Right forelimb (tissue), 1 donor: ENCODE measurements around the gene NOXO1.
A peak's percentile ranks its signal among the peaks of the same experiment; 100 is the strongest.
"Not testable (repeated sequence)": the region's sequence is repeated elsewhere in the genome, so short reads cannot be mapped to it uniquely, and the experiment has no call there.

Experiments used
- DNase-seq: peaks from one replicate; pipeline ENCODE4 v3.0.0-alpha.2; 2018

The NOXO1 gene

DNA sequence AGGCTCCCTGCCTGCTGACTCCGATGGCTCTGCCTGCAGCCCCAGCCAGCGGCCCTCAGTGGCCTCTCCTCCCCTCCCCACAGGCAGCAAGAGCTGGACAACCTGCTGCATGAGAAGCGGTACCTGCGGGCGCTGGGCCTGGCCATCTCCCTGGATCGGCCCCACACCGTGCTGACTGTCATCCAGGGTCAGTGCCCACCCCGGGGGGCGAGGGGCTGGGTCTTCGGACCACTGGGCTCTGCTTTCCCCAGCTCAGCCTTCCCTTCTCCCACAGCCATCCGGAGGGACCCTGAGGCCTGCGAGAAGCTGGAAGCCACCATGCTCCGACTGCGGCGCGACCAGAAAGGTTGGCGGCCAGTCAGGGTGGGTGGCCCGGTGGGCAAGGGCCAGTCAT, 3.4 kb downstream of the NOXO1 start:
- no peak for DNase-seq

DNA sequence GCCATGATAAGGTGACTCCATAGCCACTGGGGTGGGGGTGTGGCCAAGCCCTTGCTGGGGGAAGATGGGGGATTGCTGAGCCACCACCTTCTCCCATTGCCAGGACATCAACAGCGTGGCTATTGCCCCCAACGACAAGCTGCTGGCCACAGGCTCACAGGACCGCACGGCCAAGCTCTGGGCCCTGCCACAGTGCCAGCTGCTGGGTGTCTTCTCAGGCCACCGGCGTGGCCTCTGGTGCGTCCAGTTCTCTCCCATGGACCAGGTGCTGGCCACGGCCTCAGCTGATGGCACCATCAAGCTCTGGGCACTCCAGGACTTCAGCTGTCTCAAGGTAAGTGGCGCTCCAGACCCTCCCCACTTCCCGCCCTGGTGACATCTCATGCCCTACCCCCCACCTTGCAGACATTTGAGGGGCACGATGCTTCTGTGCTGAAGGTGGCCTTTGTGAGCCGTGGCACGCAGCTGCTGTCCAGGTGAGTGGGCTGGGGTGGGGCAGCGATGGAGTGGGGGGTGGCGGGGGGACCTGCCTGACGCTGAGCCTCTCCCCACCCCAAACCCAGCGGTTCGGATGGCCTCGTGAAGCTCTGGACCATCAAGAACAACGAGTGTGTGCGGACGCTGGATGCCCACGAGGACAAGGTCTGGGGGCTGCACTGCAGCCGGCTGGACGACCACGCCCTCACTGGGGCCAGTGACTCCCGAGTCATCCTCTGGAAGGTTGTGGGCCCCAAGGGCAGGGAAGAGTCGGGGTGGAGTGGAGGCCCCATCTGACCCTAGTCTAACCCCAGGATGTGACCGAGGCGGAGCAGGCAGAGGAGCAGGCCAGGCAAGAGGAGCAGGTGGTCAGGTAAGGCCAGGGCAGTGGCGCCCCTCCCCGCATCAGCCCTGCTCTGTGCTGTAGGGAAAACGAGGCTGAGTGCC, 4.1 kb downstream of the NOXO1 start:
- no peak for DNase-seq

GRCh38 chr16:1976216-1976520, 5.1 kb downstream of the NOXO1 start:
- no peak for DNase-seq

- DNase-seq = no peak
Measured at GRCh38 chr16:1975432-1976215, 5.6 kb downstream of the NOXO1 start.

DNA sequence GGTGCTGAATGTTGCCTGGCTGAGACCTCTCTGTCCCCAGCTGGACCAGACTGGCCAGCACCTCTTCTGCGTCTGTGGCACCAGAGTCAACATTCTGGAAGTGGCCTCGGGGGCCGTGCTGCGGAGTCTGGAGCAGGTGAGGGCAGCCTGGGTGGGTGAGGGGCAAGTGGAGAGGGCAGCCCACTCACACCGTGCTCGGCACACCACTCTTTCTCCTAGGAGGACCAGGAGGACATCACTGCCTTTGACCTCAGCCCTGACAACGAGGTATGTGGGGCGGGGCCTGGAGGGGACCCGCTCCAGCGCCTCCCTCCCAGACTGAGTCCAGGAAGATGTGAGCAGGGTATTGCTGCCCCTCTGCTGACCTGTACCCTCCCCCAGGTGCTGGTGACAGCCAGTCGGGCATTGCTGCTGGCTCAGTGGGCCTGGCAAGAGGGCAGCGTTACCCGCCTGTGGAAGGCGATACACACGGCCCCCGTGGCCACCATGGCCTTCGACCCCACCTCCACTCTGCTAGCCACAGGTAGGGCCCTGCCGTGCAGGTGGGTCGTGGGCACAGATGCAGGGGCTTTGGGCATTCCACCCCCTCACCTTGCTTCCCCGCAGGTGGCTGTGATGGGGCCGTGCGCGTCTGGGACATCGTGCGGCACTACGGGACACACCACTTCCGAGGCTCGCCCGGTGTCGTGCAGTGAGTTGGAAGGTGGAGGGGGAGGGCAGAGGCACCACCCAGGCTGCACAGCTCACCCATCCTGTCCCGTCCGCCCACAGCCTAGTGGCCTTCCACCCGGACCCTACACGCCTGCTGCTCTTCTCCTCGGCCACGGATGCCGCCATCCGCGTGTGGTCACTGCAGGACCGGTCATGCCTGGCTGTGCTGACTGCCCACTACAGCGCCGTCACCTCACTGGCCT, 6.9 kb downstream of the NOXO1 start:
- no peak for DNase-seq

GRCh38 chr16:1973461-1974156, 7.7 kb downstream of the NOXO1 start:
- DNase-seq = no peak

DNA sequence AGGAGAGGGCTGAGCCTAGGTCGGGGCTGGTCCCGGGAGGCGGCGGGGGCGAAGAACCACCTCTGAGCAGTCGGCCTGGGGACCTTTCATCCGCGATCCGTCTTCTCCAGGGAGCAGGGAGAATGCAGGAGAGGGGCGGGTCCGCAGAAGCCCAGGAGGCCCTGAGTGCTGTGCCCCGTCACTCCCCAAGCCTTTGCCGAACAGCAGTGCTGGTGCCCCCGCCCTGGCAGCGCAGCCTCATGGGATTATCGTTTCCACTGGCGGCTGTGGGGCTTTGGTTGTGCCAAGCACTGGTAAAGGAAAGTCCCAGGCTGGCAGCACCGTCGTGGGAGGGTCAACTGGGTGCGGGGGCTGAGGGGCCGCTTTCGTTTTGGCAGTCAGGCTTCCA, 8.8 kb downstream of the NOXO1 start:
- peak; percentile 42 for DNase-seq

GRCh38 chr16:1971796-1972489, 9.3 kb downstream of the NOXO1 start, which contains the start of gene TBL3:
TSS of gene TBL3 (plus strand) at chr16:1972053. CDS start at chr16:1972165, 112 bp downstream.
- peak; percentile 99 for DNase-seq

GRCh38 chr16:1968146-1968953, 12.9 kb downstream of the NOXO1 start:
- DNase-seq = no peak

GRCh38 chr16:1966460-1966859, 14.8 kb downstream of the NOXO1 start, which contains the start of gene RNF151:
TSS of gene RNF151 (plus strand) at chr16:1966856. CDS start at chr16:1966882, 26 bp downstream.
- DNase-seq = no peak

DNA sequence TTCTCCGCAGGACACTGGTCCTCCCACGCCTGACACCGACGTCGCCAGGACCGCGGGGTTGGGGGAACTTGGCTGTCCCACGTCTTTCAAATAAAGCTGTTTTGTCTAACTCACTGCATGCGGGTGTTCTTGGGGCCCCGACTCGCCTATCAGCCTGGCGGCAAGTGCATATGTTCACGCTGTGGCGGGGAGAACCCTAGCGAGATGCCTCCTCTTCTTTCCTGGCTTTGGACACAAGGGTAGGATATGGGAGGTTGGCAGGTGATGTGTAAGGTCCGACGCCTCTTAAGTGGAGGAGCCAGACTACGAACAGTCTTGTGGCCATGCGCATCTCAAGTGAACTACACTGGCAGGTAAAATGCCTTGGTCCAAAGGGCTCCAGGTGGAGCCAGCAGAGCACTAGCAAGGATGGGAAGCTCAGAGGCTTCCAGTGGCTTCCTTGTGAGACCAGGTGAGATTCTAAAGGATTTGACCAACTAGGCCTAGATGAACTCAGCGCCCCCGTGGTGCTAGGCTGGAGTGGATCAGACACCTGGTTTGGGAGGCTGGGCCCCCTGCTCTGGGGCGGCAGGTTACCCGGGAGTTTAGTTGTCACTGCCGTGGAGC, 15.8 kb downstream of the NOXO1 start:
- DNase-seq = peak; percentile 59

DNA sequence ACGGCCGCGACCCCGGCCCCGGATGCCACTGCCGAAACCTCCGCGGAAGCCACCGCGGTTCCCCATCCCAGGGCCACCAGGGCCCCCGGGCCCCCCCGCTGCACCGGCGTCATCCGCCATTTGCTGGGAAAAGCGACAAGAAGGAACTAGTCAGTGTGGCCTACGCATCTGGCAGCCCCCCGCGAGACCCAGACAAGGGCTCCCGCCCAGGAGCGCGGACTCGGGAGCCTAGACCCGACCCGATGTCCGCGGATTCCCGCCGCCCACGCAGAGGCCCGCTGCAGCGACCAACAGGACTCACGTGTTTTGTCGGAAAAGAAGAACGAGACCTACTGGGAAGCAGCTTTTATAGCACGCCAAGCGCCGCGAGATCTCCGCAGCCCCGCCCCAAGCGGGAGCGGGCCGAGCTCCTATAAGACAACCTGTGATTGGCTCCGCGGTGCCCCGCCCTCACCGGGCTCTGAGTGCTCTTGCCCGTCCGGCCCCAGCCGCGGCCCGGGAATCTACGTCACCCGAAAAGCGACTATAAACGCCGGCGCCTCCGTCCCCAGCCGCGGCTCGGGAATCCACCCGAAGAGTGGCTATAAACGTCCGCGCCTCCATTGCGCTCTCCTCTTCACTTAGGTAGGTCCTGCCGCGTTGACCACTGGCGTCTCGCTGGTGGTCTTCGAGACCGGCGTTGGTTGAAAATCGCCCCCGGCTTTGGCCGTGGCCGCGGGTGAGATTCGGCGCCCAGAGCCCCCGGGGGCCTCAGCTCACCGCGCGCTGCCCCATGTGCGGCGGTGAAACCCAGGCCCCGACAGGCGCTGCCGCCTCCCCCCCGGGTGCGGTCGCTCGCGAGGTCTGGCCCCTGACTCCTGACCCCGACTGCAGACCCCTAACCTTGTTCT, 16.5 kb downstream of the NOXO1 start, which contains the start of gene RPS2:
Gene RPS2 (minus strand): TSS at position 321 of the 890 bp plus-strand sequence. CDS start 201 bp downstream, at position 120.
- DNase-seq = peak; percentile 99

DNA sequence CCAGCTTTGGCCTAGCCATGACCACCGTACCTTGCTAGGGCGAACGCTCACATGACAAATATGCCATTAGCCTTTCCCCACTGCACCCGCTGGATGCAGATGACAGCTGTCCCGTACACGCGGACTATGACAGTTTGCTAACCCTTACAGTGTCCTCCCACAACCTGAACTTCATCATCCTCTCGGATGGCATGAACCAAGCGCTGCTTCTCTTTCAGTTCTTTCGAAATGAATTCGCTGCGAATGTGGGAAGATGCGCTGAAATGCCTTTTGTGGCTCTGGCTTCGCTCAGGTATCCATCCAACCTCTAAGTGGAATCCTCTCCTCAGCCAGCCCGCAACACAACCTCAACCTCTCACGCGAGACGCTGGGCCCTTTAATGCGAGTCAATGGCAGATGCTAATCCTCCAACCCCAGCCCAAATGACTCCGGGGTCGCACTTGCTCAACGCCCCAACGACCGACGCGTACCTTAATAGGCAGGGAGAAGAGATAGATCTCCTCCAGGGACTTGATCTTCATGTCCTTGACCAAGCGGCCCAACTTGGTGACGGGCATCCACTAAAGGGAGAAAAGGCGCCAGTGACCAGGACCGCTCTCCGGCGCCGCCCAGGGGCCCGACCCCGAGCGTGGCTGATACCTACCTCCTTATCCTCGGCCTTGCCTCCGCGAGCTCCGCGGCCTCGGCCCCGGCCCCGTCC, 17.3 kb downstream of the NOXO1 start:
- DNase-seq = no peak

- DNase-seq = not testable (repeated sequence)
Measured at GRCh38 chr16:1962161-1963153, 18.8 kb downstream of the NOXO1 start.

GRCh38 chr16:1961651-1962067, 19.6 kb downstream of the NOXO1 start:
- no peak for DNase-seq

DNA sequence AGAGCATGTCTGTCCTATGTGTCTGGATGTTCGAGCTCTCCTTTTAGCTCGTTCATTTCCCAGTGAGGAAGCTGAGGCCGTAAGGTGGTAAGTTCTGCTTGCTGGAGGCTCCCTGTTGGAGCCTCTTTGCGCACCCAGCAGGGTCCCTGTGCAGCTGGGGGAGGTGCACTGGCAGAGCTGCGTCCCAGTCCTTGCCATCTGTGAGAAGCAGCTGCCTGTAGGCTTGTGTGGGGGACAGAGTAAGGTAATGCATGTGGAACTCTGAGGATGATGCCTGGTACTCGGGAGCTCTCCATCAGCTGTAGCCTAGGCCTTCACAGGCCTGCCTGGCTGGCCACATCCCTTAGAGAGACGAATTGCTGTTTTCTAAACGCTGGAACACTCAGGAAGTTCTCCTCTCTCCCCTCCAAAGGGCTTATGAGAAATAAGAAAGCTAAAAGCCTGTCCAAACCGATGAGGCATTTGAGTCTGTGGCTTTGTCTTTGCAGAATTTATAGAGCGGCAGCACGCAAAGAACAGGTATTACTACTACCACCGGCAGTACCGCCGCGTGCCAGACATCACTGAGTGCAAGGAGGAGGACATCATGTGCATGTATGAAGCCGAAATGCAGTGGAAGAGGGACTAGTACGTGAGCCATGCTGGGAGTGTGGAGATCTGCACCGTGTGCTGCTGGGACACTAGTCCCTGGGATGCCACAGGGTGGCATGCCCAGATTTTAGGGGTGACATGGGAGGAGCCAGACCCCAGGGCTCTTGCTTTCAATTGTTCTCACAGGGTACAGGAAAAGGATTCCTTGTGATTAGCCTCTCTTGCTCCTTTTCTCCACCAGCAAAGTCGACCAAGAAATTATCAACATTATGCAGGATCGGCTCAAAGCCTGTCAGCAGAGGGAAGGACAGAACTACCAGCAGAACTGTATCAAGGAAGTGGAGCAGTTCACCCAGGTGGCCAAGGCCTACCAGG, 20.3 kb downstream of the NOXO1 start:
- DNase-seq = no peak
